VCaP (cell line): ENCODE results near the gene COX10.
"Not testable (repeated sequence)": the region's sequence is repeated elsewhere in the genome, so short reads cannot be mapped to it uniquely, and the experiment has no call there.

ENCODE experiments used
- H3K27ac ChIP-seq: fragments of 450-650 bp; 2 replicates; pipeline ENCODE4 v1.5.1; 2017
- TF ChIP-seq, protein P1 (sequence below): fragments of 450-650 bp; conservative IDR thresholded peaks from 2 replicates; pipeline ENCODE4 v1.5.1; 2017; ENCODE audit warnings: mild to moderate bottlenecking, moderate library complexity

The COX10 gene

DNA sequence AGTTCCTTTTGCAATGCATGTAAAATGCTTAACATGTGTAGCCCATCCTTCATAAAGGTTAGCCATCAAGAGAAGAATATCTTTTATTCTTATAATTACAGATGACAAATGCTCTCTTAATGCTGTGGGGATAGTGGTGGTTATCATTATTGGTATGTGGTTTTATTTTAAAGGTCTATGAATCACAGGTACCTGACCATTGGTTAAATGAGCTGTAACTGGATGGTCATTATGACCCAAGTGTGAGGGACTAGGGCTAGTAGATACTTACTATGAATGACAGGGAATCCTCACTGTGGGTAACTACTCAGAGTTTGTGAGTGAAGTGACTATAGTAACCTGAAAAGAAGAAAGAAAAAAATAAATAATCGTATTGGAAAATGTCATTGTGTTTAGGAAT is 88.5 kb downstream of the COX10 start:
- TF ChIP-seq, protein P1, sequence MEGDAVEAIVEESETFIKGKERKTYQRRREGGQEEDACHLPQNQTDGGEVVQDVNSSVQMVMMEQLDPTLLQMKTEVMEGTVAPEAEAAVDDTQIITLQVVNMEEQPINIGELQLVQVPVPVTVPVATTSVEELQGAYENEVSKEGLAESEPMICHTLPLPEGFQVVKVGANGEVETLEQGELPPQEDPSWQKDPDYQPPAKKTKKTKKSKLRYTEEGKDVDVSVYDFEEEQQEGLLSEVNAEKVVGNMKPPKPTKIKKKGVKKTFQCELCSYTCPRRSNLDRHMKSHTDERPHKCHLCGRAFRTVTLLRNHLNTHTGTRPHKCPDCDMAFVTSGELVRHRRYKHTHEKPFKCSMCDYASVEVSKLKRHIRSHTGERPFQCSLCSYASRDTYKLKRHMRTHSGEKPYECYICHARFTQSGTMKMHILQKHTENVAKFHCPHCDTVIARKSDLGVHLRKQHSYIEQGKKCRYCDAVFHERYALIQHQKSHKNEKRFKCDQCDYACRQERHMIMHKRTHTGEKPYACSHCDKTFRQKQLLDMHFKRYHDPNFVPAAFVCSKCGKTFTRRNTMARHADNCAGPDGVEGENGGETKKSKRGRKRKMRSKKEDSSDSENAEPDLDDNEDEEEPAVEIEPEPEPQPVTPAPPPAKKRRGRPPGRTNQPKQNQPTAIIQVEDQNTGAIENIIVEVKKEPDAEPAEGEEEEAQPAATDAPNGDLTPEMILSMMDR, result no peak
- no peak overlapping the region for H3K27ac ChIP-seq

DNA sequence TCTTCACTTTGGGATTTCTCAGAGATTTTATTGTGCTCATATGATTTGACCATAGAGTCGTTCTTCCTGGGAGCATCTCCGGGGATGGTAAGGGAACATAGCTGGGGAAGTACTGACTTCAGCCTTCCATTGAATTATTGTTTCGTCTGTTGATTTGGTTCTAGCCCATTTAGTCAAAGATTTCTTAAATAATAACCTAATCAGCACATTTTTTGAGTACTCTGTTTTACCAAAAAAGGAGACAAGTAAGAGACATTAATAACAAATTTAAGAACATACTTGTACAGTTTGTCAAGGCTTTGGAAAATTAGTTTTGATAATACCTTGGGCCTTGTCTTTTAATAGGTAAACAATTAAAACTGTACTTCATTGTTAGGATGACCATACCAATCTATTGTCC is 89.4 kb downstream of the COX10 start:
- TF ChIP-seq, protein P1, result no peak
- peak overlapping the region; percentile 61; the same call in 1 of the 2 replicates for H3K27ac ChIP-seq

DNA sequence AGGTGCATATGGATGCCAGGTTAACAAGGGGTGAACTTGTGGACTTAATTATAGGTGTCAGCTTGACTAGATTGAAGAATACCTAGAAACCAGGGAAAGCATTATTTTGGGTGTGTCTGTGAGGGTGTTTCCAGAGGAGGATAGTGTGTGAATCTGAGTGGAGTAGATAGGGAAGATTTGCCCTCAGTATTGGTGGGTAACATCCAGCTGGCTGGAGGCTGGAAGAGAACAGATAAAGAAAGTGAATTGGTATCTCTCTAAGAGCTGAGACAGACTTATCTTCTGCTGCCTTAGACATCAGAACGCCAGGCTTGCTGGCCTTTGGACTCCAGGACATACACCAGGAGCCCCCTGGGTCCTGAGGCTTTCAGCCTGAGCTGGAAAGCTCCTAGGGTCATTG is 92.1 kb downstream of the COX10 start:
- TF ChIP-seq, protein P1, result no peak
- H3K27ac ChIP-seq, result peak overlapping the region; percentile 61; the same call in 1 of the 2 replicates

DNA sequence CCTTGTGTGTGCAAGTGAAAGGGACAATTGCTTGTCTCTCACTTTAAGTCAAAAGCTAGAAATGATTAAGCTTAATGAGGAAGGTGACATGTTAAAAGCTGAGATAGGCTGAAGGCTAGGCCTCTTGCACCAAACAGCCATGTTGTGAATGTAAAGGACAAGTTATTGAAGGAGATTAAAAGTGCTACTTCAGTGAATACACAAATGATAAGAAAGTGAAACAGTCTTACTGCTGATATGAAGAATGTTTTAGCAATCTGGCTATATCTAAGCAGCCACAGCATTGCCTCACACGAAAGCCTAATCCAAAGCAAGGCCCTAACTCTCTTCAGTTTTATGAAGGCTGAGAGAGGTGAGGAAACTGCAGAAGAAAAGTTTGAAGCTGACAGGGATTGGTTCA is 96.3 kb downstream of the COX10 start:
- no peak overlapping the region for H3K27ac ChIP-seq
- TF ChIP-seq, protein P1, result no peak

DNA sequence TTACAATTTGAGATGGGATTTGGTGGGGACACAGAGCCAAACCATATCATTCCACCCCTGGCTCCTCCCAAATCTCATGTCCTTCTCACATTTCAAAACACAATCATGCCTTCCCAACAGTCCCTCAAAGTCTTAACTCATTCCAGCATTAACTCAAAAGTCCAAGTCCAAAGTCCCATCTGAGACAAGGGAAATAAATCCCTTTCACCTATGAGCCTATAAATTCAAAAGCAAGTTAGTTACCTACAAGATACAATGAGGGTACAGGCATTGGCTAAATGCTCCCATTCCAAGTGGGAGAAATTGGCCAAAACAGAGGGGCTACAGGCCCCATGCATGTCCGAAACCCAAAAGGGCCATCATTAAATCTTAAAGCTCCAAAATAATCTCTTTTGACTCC is 98.5 kb downstream of the COX10 start:
- H3K27ac ChIP-seq, result not testable (repeated sequence)

DNA sequence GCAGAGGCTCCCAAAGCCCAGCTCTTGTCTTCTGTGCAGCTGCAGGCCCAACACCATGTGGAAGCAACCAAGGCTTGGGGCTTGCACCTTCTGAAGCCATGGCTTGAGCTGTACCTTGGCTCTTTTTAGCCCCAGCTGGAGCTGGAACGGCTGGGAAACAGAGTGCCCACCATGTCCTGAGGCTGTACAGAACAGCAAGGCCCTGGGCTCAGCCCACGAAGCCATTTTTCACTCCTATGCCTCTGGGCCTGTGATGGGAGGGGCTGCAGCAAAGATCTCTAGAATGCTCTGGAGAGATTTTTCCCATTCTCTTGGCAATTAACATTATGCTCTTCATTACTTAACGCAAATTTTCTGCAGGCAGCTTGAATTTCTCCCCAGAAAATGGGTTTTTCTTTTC is 99.3 kb downstream of the COX10 start:
- TF ChIP-seq, protein P1, result no peak
- no peak overlapping the region for H3K27ac ChIP-seq

DNA sequence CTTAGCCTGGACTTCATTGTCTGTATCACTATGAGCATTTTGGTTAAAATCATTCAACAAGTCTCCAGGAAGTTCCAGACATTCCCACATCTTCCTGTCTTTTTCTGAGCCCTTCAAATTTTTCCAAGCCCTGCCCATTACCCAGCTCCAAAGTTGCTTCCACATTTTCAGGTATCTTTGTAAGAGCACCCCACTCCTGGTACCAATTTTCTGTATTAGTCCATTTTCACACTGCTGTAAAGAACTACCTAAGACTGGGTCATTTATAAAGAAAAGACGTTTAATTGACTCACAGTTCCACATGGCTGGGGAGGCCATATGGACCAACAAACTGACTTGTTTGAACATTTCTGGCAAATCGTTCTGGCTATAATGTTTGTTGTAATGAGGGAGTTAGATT is 100.0 kb downstream of the COX10 start:
- TF ChIP-seq, protein P1, result no peak
- H3K27ac ChIP-seq, result no peak overlapping the region

DNA sequence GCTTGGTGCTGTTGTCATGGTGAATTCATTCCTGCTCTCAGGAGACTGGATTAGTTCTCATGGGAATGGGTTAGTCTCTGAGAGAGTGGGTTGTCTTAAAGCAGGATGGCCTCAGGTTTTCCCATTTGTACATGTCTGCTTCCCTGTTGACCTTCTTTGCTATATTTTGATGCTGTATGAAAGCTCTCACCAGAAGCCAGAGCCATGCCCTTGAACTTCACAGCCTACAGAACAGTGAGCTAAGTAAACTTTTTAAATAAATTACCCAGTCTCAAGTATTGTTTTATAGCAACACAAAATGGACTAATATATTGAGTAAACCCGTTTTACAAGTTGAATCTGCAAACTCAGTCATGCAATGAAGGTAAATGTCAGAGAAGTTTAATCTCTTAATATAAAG is 100.6 kb downstream of the COX10 start:
- TF ChIP-seq, protein P1, result no peak

DNA sequence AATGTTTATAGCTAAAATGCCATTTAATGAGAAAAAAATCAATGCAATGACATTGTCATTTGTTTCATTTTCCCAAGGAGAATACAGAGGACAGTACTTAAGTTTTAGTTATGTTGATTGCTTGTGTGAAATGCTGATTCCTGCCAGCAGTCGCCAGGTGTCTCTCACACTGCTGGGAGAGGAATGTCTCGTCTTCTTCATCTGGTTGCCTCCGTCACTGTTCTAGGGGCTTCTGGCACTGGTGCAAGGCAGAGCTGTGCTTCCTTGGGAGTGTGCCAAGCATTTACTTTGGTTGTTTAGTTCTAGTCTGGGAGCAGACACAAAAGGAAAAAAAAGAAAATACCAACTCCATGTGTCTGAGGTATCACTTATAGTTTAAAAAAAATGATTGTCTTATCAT is 107.7 kb downstream of the COX10 start:
- H3K27ac ChIP-seq, result not testable (repeated sequence)

More for the DNA sequence above, 100.6 kb downstream of the COX10 start:
- H3K27ac ChIP-seq, result no peak overlapping the region

DNA sequence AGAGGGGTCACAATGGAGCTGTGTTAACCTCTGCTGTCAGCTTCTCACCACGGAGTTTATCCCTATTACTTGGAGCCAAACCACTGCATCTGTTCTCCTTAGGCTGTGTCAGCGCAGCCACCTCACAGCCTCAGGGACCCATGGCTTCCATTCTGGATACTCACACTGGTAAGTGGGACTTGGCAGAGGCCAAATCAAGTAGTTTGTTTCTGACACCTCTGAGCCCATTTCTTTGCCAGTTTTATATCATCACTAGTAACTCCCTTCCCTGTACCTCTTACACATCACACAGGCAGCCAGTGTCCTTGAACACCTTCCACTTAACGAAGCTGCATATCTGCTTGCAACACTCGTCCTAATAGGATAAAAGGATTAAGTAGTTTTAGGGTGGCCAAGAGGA is 108.5 kb downstream of the COX10 start:
- not testable (repeated sequence) for H3K27ac ChIP-seq

DNA sequence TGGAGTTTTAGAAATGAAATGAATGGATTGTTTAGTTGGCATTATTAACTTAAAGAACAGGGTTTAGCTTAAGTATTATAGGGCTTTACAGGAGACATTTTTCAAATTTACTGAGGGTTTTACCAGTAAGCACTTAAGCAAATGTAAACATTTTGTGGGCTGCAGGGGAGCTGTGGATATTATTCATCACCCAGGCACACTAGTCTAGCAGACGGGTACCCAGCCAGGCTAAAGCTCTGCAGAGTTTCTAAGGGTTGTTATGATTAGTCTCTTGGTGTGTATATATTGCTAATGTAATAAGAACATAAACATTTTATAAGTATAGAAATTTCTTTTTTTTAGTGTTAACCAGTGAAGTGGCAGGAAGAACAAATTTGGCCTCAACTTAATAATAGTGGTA is 110.6 kb downstream of the COX10 start:
- H3K27ac ChIP-seq, result not testable (repeated sequence)

DNA sequence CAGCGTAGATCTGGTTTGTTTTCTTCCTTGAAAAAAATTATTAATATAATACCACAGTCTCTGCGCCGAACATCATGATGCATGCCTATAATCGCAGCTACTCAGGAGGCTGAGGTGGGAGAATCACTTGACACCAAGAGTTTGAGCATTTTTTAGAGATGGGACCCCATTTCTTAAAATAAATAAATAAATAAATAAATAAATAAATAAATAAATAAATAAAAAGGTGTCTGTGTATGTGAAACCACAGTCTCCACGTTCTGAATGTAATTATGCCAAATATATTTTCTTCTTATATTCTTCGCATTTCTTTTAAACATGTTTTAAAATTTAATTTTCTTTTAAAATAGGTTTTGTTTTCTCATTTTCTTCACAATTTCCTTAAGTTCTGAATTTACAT is 112.8 kb downstream of the COX10 start:
- H3K27ac ChIP-seq, result not testable (repeated sequence)

DNA sequence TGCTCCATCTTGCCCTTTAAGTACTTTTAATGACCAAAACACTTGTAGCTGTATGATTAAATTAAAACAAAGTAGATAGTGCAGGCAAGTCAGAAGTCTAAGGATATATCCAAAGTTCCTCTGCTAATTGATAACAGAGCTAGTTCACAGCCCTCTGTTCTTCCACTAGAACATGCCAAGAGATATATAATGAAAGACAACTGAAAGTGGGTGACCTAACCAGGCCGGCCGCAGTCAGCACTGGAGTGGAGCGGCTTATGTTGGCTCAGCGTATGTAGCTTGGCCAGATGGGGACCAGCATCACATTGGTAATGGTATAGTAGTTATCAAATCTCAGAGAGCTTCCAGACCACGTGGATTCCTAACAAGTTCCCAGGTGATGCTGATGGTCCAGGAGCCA is 115.2 kb downstream of the COX10 start:
- H3K27ac ChIP-seq, result not testable (repeated sequence)
